K562 (cell line): Measurements from ENCODE around the gene ZNF839. TPM values are rescaled to one million over a fixed set of nuclear protein-coding genes. Genes with fewer than 3 reads are reported as not detected.

Experiments
- ATAC-seq: fragments of 200-7000 bp; cut with Tn5 transposase; 3 replicates; pipeline ENCODE4 v1.9.1; 2020; ENCODE audit warnings: moderate library complexity
- BruUV-seq: library from RNA; stranded (reverse); fragments of 400-500 nt; replicated peaks from 2 replicates; lab custom pipeline; 2021; lab: Mats Ljungman, UMichigan
- CTCF ChIA-PET: fragments of 300-600 bp; formaldehyde crosslinking; extraction: SDS; loops from one replicate; lab custom pipeline; 2021; ENCODE audit warnings: low intra/inter-chr PET ratio; lab: Yijun Ruan, JAX
- POLR2A ChIA-PET: fragments of 300-600, 350-650 bp; sonication (Branson Sonifier 250); formaldehyde crosslinking; extraction: SDS; loops from one replicate; lab custom pipeline; 2021; ENCODE audit warnings: antibody characterized with exemption, inconsistent platforms; lab: Yijun Ruan, JAX
- DNase-seq, 4 experiments: peaks; one replicate each; pipeline versions ENCODE4 v3.0.0 to v3.0.0-alpha.2; 2011 to 2018; ENCODE audit warnings: low spot score in 3 of 4, mixed read lengths in 3 of 4; ENCODE audit errors: extremely low read depth in 1 of 4
- FAIRE-seq: peaks from 2 replicates; lab custom pipeline; 2011; peaks lifted over from hg19 to GRCh38; lab: Jason Lieb, UNC
- H2AFZ ChIP-seq: 2 replicates; pipeline ENCODE4 v1.6.0; 2011; ENCODE audit warnings: low read depth, low read length, control low read depth, inconsistent platforms
- H3K27ac ChIP-seq: fragments of 200-600 bp; 3 replicates; pipeline ENCODE4 v1.8.0; 2011; ENCODE audit warnings: low read depth, mild to moderate bottlenecking, control low read depth, inconsistent platforms, low read length, moderate library complexity, mixed read lengths; ENCODE audit errors: extremely low read depth
- H3K27me3 ChIP-seq, 2 experiments: fragments of 300-600 bp in 1 of 2; 2 replicates in 1 of 2; 3 replicates in 1 of 2; pipeline versions ENCODE4 v1.6.0 to v1.8.0; 2011; ENCODE audit warnings: inconsistent platforms in 2 of 2, low read length in 2 of 2, mild to moderate bottlenecking in 1 of 2, mixed read lengths in 1 of 2, moderate library complexity in 1 of 2; ENCODE audit not compliant: control insufficient read depth in 2 of 2, insufficient read depth in 2 of 2
- H3K36me3 ChIP-seq: fragments of 300-600 bp; 3 replicates; pipeline ENCODE4 v1.8.0; 2011; ENCODE audit warnings: mild to moderate bottlenecking, low read length, inconsistent platforms; ENCODE audit not compliant: control insufficient read depth, insufficient read depth
- H3K4me1 ChIP-seq, 2 experiments: fragments of 200-600 bp in 1 of 2; replicated peaks in 1 of 2; 2 replicates in 1 of 2; 3 replicates in 1 of 2; pipeline versions ENCODE4 v1.5.1 to v1.8.0; 2011; ENCODE audit warnings: inconsistent platforms in 2 of 2, low read length in 2 of 2, mild to moderate bottlenecking in 1 of 2, mixed read lengths in 1 of 2, moderate library complexity in 1 of 2; ENCODE audit not compliant: control insufficient read depth in 2 of 2, insufficient read depth in 2 of 2
- H3K4me2 ChIP-seq: 2 replicates; pipeline ENCODE4 v1.6.1; 2011; ENCODE audit warnings: low read length, control low read depth, inconsistent platforms, mixed read lengths; ENCODE audit not compliant: insufficient read depth
- H3K4me3 ChIP-seq: fragments of 200-600 bp; sonication (generic), shearing (Covaris generic); 2 replicates; pipeline ENCODE4 v1.5.1; 2016; ENCODE audit warnings: control low read depth, inconsistent platforms
- H3K79me2 ChIP-seq: fragments of 200-600 bp; 3 replicates; pipeline ENCODE4 v1.8.0; 2011; ENCODE audit warnings: low read length, inconsistent platforms; ENCODE audit not compliant: control insufficient read depth, insufficient read depth
- H3K9ac ChIP-seq, 2 experiments: 2 replicates each; pipeline versions ENCODE4 v1.6.0 to v1.6.1; 2011; ENCODE audit warnings: low read depth in 2 of 2, low read length in 2 of 2, control low read depth in 1 of 2, inconsistent platforms in 1 of 2, mild to moderate bottlenecking in 1 of 2, mixed read lengths in 1 of 2; ENCODE audit not compliant: insufficient read depth in 1 of 2
- H3K9me1 ChIP-seq: one replicate; pipeline ENCODE4 v1.6.0; 2011; ENCODE audit warnings: inconsistent platforms, mild to moderate bottlenecking, low read length, moderate library complexity; ENCODE audit not compliant: control insufficient read depth, insufficient read depth
- H3K9me3 ChIP-seq: replicated peaks from 2 replicates; pipeline ENCODE4 v1.5.1; 2011; ENCODE audit warnings: low read depth, low read length, inconsistent platforms; ENCODE audit not compliant: control insufficient read depth, insufficient read depth
- H4K20me1 ChIP-seq: replicated peaks from 2 replicates; pipeline ENCODE4 v1.6.1; 2011; ENCODE audit warnings: low read length, inconsistent platforms, mixed read lengths; ENCODE audit not compliant: control insufficient read depth, insufficient read depth
- DPF2 ChIP-seq: fragments of 450-650 bp; IDR thresholded peaks from 2 replicates; pipeline ENCODE4 v1.6.1; 2016
- MXI1 ChIP-seq: IDR thresholded peaks from 2 replicates; pipeline ENCODE4 v1.6.1; 2011; ENCODE audit warnings: low read depth, mild to moderate bottlenecking, improper control_type of control experiment, low read length
- SNIP1 ChIP-seq: fragments of 450-650 bp; IDR thresholded peaks from 2 replicates; pipeline ENCODE4 v1.7.1; 2017; ENCODE audit warnings: low read depth, mild to moderate bottlenecking
- XRCC3 ChIP-seq: fragments of 450-650 bp; IDR thresholded peaks from 2 replicates; pipeline ENCODE4 v1.6.1; 2017; ENCODE audit warnings: mild to moderate bottlenecking, moderate library complexity
- ZBTB5 ChIP-seq: fragments of 450-650 bp; IDR thresholded peaks from 2 replicates; pipeline ENCODE4 v1.6.1; 2017; ENCODE audit warnings: antibody characterized with exemption
- ZBTB7A ChIP-seq: IDR thresholded peaks from 2 replicates; pipeline ENCODE4 v1.6.1; 2011; ENCODE audit warnings: low read depth, mild to moderate bottlenecking, low read length, moderate library complexity, borderline replicate concordance; ENCODE audit not compliant: control insufficient read depth
- ZNF253 ChIP-seq: fragments of 250-450 bp; sonication (Bioruptor Pico); conservative IDR thresholded peaks from 2 replicates; pipeline ENCODE4 v1.6.1; 2021; ENCODE audit warnings: mild to moderate bottlenecking
- WGBS: fragments of 100-300 bp; shearing (Covaris generic); methylation state at CpG from one replicate; pipeline ENCODE4 v1.1.6; 2016; ENCODE audit warnings: low coverage, mixed read lengths; ENCODE audit not compliant: insufficient coverage; ENCODE audit errors: missing lambda C conversion rate; 5-methylcytosine and 5-hydroxymethylcytosine counted together
- in situ Hi-C: fragments of 300-500 bp; cut with MboI; formaldehyde crosslinking; loops from 4 replicates; pipeline ENCODE4 v1.15.0; 2018; ENCODE audit warnings: inconsistent platforms, mixed read lengths
- intact Hi-C: fragments of 100-400 bp; cut with micrococcal nuclease; formaldehyde crosslinking; loops from 2 replicates; pipeline ENCODE4 v1.14.2; 2022
- polyA plus RNA-seq, 8 experiments: library from polyadenylated mRNA; depleted of rRNA in 4 of 8; stranded (reverse) in 5 of 8; unstranded in 3 of 8; fragments of >200 nt; fragmentation: Nextera tagmentation in 2 of 8; fragmentation: Illumina TruSeq in 1 of 8; extraction: Ambion mirVana in 2 of 8; extraction: Trizol in 1 of 8; gene quantifications; 2 replicates each; pipeline versions ENCODE4 v1.2.1 to v1.2.3, GENCODE V29; 2011 to 2014; ENCODE audit warnings: inconsistent platforms in 1 of 8, missing spikeins in 1 of 8
- total RNA-seq, 7 experiments: library from RNA; depleted of rRNA in 6 of 7; stranded (reverse); fragments of >200 nt in 6 of 7; fragmentation: Illumina TruSeq in 2 of 7; extraction: Trizol in 2 of 7; gene quantifications; 2 replicates each; pipeline versions ENCODE4 v1.2.1 to v1.2.3, GENCODE V29; 2011 to 2021; ENCODE audit warnings: low replicate concordance in 1 of 7
- TF ChIP-seq, protein P1 (sequence below): sonication (generic); formaldehyde crosslinking; IDR thresholded peaks from 2 replicates; pipeline ENCODE4 v1.8.1; 2023; ENCODE audit warnings: mild to moderate bottlenecking, missing genetic modification reagents
- TF ChIP-seq, protein P2 (sequence below), 2 experiments: IDR thresholded peaks; 2 replicates each; pipeline ENCODE4 v1.6.1; 2012; ENCODE audit warnings: improper control_type of control experiment in 2 of 2, low read depth in 2 of 2, low read length in 2 of 2, borderline replicate concordance in 1 of 2

The ZNF839 gene
- total and polyA plus RNA-seq, 9 of the 15 experiments (the other 6 are each of a cell fraction or from before 2014, with no cell fraction given): 0.42 to 8.4 (median 5.7) TPM

DNA sequence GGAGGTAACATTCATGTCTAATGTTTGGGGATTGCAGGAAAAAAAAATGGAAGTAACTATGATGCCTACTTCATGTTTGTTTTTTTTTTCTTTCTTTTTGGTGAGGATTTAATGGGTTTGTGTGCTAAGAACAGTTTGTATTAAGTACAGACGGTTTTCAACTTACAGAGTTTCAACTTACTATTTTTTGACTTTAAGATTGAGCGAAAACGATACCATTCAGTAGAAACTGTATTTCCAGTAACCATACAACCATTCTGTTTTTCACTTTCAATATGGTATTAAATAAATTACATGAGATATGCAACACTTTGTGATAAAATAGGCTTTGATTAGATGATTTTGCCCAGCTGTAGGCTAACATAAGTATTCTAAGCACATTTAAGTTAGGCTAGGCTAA is 53.6 kb downstream of the ZNF839 start (continued):
- TF ChIP-seq, protein P1, sequence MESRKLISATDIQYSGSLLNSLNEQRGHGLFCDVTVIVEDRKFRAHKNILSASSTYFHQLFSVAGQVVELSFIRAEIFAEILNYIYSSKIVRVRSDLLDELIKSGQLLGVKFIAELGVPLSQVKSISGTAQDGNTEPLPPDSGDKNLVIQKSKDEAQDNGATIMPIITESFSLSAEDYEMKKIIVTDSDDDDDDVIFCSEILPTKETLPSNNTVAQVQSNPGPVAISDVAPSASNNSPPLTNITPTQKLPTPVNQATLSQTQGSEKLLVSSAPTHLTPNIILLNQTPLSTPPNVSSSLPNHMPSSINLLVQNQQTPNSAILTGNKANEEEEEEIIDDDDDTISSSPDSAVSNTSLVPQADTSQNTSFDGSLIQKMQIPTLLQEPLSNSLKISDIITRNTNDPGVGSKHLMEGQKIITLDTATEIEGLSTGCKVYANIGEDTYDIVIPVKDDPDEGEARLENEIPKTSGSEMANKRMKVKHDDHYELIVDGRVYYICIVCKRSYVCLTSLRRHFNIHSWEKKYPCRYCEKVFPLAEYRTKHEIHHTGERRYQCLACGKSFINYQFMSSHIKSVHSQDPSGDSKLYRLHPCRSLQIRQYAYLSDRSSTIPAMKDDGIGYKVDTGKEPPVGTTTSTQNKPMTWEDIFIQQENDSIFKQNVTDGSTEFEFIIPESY (CRISPR knock-in tag): no peak
- TF ChIP-seq ZNF253 (CRISPR knock-in tag) (no peak), ZBTB5 (no peak)

- ATAC-seq (no peak), DNase-seq (no peak), FAIRE-seq (no peak)
- in situ Hi-C loops: no loop called here
- H3K4me2 ChIP-seq: no peak overlapping the region
- no TSS peak for BruUV-seq
- H3K9ac ChIP-seq: no peak overlapping the region
- no peaks in the 10 kb centered on the region for H3K9me1 ChIP-seq
- no peak overlapping the region for H2AFZ ChIP-seq
- CTCF ChIA-PET: no interaction called here
- H3K36me3 ChIP-seq: no peaks in the 10 kb centered on the region; the same call in 2 of the 3 replicates
- H3K4me1 ChIP-seq: no peaks in the 10 kb centered on the region; a peak in 1 of 5 replicates
- no peaks in the 10 kb centered on the region for H3K27me3 ChIP-seq
- H4K20me1 ChIP-seq: no peaks in the 10 kb centered on the region
- no peak overlapping the region for H3K27ac ChIP-seq
- no peak for TF ChIP-seq MXI1
- TF ChIP-seq, protein P2, sequence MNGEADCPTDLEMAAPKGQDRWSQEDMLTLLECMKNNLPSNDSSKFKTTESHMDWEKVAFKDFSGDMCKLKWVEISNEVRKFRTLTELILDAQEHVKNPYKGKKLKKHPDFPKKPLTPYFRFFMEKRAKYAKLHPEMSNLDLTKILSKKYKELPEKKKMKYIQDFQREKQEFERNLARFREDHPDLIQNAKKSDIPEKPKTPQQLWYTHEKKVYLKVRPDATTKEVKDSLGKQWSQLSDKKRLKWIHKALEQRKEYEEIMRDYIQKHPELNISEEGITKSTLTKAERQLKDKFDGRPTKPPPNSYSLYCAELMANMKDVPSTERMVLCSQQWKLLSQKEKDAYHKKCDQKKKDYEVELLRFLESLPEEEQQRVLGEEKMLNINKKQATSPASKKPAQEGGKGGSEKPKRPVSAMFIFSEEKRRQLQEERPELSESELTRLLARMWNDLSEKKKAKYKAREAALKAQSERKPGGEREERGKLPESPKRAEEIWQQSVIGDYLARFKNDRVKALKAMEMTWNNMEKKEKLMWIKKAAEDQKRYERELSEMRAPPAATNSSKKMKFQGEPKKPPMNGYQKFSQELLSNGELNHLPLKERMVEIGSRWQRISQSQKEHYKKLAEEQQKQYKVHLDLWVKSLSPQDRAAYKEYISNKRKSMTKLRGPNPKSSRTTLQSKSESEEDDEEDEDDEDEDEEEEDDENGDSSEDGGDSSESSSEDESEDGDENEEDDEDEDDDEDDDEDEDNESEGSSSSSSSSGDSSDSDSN (IDR thresholded peaks at IDR 0.05; ENCODE audit: borderline replicate concordance in 1 of 2, low read depth in 2 of 2, low read length in 2 of 2): no peak
- TF ChIP-seq DPF2: no peak
- no peak for TF ChIP-seq XRCC3
- no peak for TF ChIP-seq SNIP1
- TF ChIP-seq ZBTB7A: no peak
- POLR2A ChIA-PET: interaction anchor here (2.6 kb wide), 1 partner anchor 11 kb away, joined by 9 read pairs; the partner anchor contains the start of genes CINP and TECPR2
- no peak overlapping the region for H3K4me3 ChIP-seq
- intact Hi-C loops: no loop called here
- H3K79me2 ChIP-seq: no peaks in the 10 kb centered on the region
- no peaks in the 10 kb centered on the region for H3K9me3 ChIP-seq
- WGBS: 47% methylated on average over 2 of the region's 2 CpGs
Measured at GRCh38 chr14:102374264-102374663, 54.7 kb downstream of the ZNF839 start.
